CD4-positive, CD25-positive, alpha-beta regulatory T cell (primary cell): Measurements from ENCODE around the gene PRAMEF4. TPM values are rescaled to one million over a fixed set of nuclear protein-coding genes. Genes with fewer than 3 reads are reported as not detected.
"Not testable (repeated sequence)": the region's sequence is repeated elsewhere in the genome, so short reads cannot be mapped to it uniquely, and the experiment has no call there.

Experiments used
- ATAC-seq, 2 donors: fragments of 150-1000 bp; cut with Tn5 transposase; one replicate each; pipeline ENCODE4 v1.10.0; 2021; ENCODE audit warnings: low read depth in 2 of 2, moderate number of reproducible peaks in 2 of 2, moderate library complexity in 1 of 2
- DNase-seq, 3 donors: peaks; one replicate each; pipeline versions ENCODE4 v3.0.0 to v3.0.0-alpha.2; 2012 to 2022; ENCODE audit warnings: mixed read lengths in 1 of 3
- H3K27ac ChIP-seq: one replicate; pipeline ENCODE4 v1.7.0; 2013; ENCODE audit warnings: mild to moderate bottlenecking, low read length; ENCODE audit not compliant: insufficient read depth, poor library complexity, severe bottlenecking
- H3K27me3 ChIP-seq: one replicate; pipeline ENCODE4 v1.7.0; 2013; ENCODE audit warnings: low read length; ENCODE audit not compliant: control insufficient read depth, insufficient read depth
- H3K36me3 ChIP-seq: one replicate; pipeline ENCODE4 v1.7.0; 2013; ENCODE audit warnings: mild to moderate bottlenecking, low read length, moderate library complexity; ENCODE audit not compliant: control insufficient read depth, insufficient read depth
- H3K4me1 ChIP-seq: 2 replicates; pipeline ENCODE4 v1.7.0; 2013; ENCODE audit warnings: mild to moderate bottlenecking, low read length; ENCODE audit not compliant: insufficient read depth, control insufficient read depth, poor library complexity, severe bottlenecking
- H3K4me3 ChIP-seq: one replicate; pipeline ENCODE4 v1.7.0; 2013; ENCODE audit warnings: low read depth, mild to moderate bottlenecking, low read length, moderate library complexity
- H3K9me3 ChIP-seq, 2 experiments: 1 replicate in 1 of 2; 2 replicates in 1 of 2; pipeline ENCODE4 v1.7.0; 2013; ENCODE audit warnings: low read length in 2 of 2, mild to moderate bottlenecking in 1 of 2, moderate library complexity in 1 of 2; ENCODE audit not compliant: control insufficient read depth in 2 of 2
- H3K27ac Mint-ChIP-seq, 3 donors: one replicate each; pipeline ENCODE4 v1.8.0; 2020 to 2022; ENCODE audit warnings: mild to moderate bottlenecking in 3 of 3, mixed read lengths in 3 of 3, moderate library complexity in 2 of 3
- H3K27me3 Mint-ChIP-seq: one replicate; pipeline ENCODE4 v1.8.0; 2022; ENCODE audit warnings: mild to moderate bottlenecking, mixed read lengths
- H3K36me3 Mint-ChIP-seq: one replicate; pipeline ENCODE4 v1.8.0; 2020; ENCODE audit warnings: mixed read lengths
- H3K4me1 Mint-ChIP-seq, 4 donors: one replicate each; pipeline ENCODE4 v1.8.0; 2020 to 2022; ENCODE audit warnings: mixed read lengths in 4 of 4, mild to moderate bottlenecking in 1 of 4
- H3K4me3 Mint-ChIP-seq, 4 donors: one replicate each; pipeline ENCODE4 v1.8.0; 2020 to 2022; ENCODE audit warnings: mild to moderate bottlenecking in 4 of 4, mixed read lengths in 4 of 4, moderate library complexity in 3 of 4
- H3K9me3 Mint-ChIP-seq, 7 donors: one replicate each; pipeline ENCODE4 v1.8.0; 2020 to 2022; ENCODE audit warnings: mixed read lengths in 7 of 7, mild to moderate bottlenecking in 3 of 7, moderate library complexity in 2 of 7
- polyA plus RNA-seq, 4 donors: library from polyadenylated mRNA; unstranded; fragments of 300-500 nt; fragmentation: Illumina TruSeq; gene quantifications; one replicate each; pipeline ENCODE4 v1.2.3, GENCODE V29; 2021
- total RNA-seq: library from RNA; stranded (reverse); gene quantifications from one replicate; pipeline ENCODE4 v1.2.3, GENCODE V29; 2022

The PRAMEF4 gene
- total RNA-seq (not detected), polyA plus RNA-seq (not detected)

GRCh38 chr1:12886101-12886500 lies at the start of gene PRAMEF4:
PRAMEF4 (minus strand) TSS chr1:12886201; CDS start chr1:12883394, 2,807 bp downstream.
- H3K4me1 Mint-ChIP-seq, ATAC-seq, H3K27me3 Mint-ChIP-seq: not testable (repeated sequence)

GRCh38 chr1:12924368-12924767 lies 38.4 kb upstream of the PRAMEF4 start:
- not testable (repeated sequence) for H3K27me3 Mint-ChIP-seq, H3K4me3 Mint-ChIP-seq, H3K4me3 ChIP-seq, H3K36me3 ChIP-seq, H3K27ac ChIP-seq, H3K27me3 ChIP-seq, H3K27ac Mint-ChIP-seq, H3K4me1 Mint-ChIP-seq, H3K4me1 ChIP-seq, H3K36me3 Mint-ChIP-seq, H3K9me3 Mint-ChIP-seq, ATAC-seq, DNase-seq, H3K9me3 ChIP-seq

More at GRCh38 chr1:12886101-12886500, at the start of gene PRAMEF4:
- H3K36me3 ChIP-seq, DNase-seq, H3K27me3 ChIP-seq, H3K9me3 Mint-ChIP-seq, H3K36me3 Mint-ChIP-seq, H3K27ac ChIP-seq, H3K4me3 ChIP-seq, H3K4me3 Mint-ChIP-seq, H3K27ac Mint-ChIP-seq, H3K9me3 ChIP-seq, H3K4me1 ChIP-seq: not testable (repeated sequence)

GRCh38 chr1:12921749-12922148 lies 35.7 kb upstream of the PRAMEF4 start:
- H3K36me3 ChIP-seq, H3K27ac Mint-ChIP-seq, H3K36me3 Mint-ChIP-seq, H3K27me3 ChIP-seq, H3K4me3 Mint-ChIP-seq, H3K4me1 ChIP-seq, DNase-seq, H3K4me3 ChIP-seq, ATAC-seq, H3K9me3 ChIP-seq, H3K27me3 Mint-ChIP-seq, H3K27ac ChIP-seq, H3K4me1 Mint-ChIP-seq, H3K9me3 Mint-ChIP-seq: not testable (repeated sequence)

- H3K9me3 Mint-ChIP-seq, H3K36me3 ChIP-seq, H3K36me3 Mint-ChIP-seq, H3K9me3 ChIP-seq, H3K27me3 ChIP-seq, H3K27me3 Mint-ChIP-seq, H3K4me1 ChIP-seq, ATAC-seq, H3K27ac Mint-ChIP-seq, H3K4me1 Mint-ChIP-seq, H3K4me3 ChIP-seq, H3K27ac ChIP-seq, DNase-seq, H3K4me3 Mint-ChIP-seq: not testable (repeated sequence)
These were observed 30.3 kb upstream of the PRAMEF4 start, which contains the start of gene PRAMEF7 for GRCh38 chr1:12916310-12916709. PRAMEF7 (plus strand) TSS chr1:12916610; CDS start chr1:12917693, 1,083 bp downstream.

GRCh38 chr1:12903793-12904572 lies 18.0 kb upstream of the PRAMEF4 start:
- DNase-seq, H3K9me3 Mint-ChIP-seq, H3K4me1 Mint-ChIP-seq, H3K27ac Mint-ChIP-seq, H3K27me3 Mint-ChIP-seq, H3K4me3 ChIP-seq, H3K27me3 ChIP-seq, H3K4me3 Mint-ChIP-seq, ATAC-seq, H3K27ac ChIP-seq, H3K9me3 ChIP-seq, H3K4me1 ChIP-seq, H3K36me3 ChIP-seq, H3K36me3 Mint-ChIP-seq: not testable (repeated sequence)

GRCh38 chr1:12899186-12899585 lies 13.2 kb upstream of the PRAMEF4 start:
- not testable (repeated sequence) for H3K9me3 ChIP-seq, H3K27ac ChIP-seq, H3K27me3 ChIP-seq, ATAC-seq, H3K27me3 Mint-ChIP-seq, H3K36me3 Mint-ChIP-seq, H3K4me3 Mint-ChIP-seq, DNase-seq, H3K4me3 ChIP-seq, H3K36me3 ChIP-seq, H3K4me1 ChIP-seq, H3K9me3 Mint-ChIP-seq, H3K27ac Mint-ChIP-seq, H3K4me1 Mint-ChIP-seq

- not testable (repeated sequence) for H3K4me3 ChIP-seq, H3K27ac Mint-ChIP-seq, H3K4me1 Mint-ChIP-seq, H3K9me3 Mint-ChIP-seq, H3K4me1 ChIP-seq, H3K9me3 ChIP-seq, DNase-seq, H3K27me3 ChIP-seq, H3K36me3 Mint-ChIP-seq, H3K27ac ChIP-seq, ATAC-seq, H3K27me3 Mint-ChIP-seq, H3K4me3 Mint-ChIP-seq, H3K36me3 ChIP-seq
These were observed 12.2 kb upstream of the PRAMEF4 start, which contains the start of gene PRAMEF10 for GRCh38 chr1:12898170-12898569. PRAMEF10 (minus strand) TSS chr1:12898270; CDS start chr1:12895847, 2,423 bp downstream.

- H3K9me3 Mint-ChIP-seq, H3K36me3 Mint-ChIP-seq, H3K27me3 ChIP-seq, H3K27ac ChIP-seq, H3K27me3 Mint-ChIP-seq, H3K4me3 ChIP-seq, ATAC-seq, H3K27ac Mint-ChIP-seq, H3K36me3 ChIP-seq, DNase-seq, H3K9me3 ChIP-seq, H3K4me3 Mint-ChIP-seq, H3K4me1 ChIP-seq, H3K4me1 Mint-ChIP-seq: not testable (repeated sequence)
These were observed 7.5 kb downstream of the PRAMEF4 start for GRCh38 chr1:12878453-12878852.
